ENCODE measurements around the gene XAB2.
"Not testable (repeated sequence)": the region's sequence is repeated elsewhere in the genome, so short reads cannot be mapped to it uniquely, and the experiment has no call there.

XAB2 gene

DNA sequence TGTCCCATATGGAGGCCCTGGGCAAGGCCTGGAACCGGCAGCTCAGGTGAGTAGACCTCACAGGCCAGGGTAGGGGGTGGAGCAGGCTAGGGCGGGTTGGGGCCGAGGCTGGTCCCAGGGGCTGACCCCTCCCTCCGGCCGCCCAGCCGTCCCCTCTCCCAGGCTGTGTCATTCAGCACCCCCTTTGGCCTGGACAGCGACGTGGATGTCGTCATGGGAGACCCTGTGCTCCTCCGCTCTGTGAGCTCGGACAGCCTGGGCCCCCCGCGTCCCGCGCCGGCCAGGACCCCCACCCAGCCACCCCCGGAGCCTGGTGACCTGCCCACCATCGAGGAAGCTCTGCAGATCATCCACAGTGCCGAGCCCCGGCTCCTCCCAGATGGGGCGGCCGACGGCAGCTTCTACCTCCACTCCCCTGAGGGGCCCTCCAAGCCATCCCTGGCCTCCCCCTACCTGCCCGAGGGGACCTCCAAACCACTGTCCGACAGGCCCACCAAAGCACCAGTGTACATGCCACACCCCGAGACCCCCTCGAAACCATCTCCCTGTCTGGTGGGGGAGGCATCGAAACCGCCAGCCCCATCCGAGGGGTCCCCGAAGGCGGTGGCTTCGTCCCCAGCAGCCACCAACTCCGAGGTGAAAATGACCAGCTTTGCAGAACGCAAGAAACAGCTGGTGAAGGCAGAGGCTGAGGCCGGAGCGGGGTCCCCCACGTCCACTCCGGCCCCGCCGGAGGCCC, 17.6 kb downstream of the XAB2 start:
- DNase-seq: no peak

DNA sequence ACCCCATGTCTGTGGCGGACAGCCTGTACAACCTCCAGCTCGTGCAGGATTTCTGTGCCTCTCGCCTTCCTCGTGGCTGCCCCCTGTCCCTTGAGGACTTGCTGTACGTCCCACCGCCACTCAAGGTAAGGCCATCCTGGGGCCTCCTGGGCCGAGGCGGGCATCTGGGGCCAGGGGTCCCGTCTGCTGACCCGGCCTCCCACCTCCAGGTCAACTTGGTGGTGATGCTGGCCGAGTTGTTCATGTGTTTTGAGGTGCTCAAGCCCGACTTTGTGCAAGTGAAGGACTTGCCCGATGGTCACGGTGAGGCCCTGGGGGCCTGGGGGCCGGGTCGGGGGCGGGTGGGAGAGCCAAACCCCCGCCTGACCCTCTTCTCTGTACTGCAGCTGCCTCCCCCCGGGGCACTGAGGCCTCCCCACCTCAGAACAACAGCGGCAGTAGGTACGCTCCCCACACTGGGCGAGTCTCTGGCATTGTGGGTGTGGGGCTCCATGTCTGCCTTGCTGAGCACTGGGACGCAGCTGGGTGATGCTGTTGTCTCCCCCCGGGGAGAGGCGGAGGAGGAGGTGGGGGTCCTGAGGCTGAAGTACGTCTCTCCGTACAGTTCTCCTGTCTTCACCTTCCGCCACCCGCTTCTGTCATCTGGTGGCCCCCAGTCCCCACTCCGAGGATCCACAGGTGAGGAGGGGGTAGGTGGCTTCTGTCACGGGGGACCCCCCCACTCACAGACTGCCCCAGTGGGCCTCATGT, 18.7 kb downstream of the XAB2 start:
- no peak for DNase-seq

DNA sequence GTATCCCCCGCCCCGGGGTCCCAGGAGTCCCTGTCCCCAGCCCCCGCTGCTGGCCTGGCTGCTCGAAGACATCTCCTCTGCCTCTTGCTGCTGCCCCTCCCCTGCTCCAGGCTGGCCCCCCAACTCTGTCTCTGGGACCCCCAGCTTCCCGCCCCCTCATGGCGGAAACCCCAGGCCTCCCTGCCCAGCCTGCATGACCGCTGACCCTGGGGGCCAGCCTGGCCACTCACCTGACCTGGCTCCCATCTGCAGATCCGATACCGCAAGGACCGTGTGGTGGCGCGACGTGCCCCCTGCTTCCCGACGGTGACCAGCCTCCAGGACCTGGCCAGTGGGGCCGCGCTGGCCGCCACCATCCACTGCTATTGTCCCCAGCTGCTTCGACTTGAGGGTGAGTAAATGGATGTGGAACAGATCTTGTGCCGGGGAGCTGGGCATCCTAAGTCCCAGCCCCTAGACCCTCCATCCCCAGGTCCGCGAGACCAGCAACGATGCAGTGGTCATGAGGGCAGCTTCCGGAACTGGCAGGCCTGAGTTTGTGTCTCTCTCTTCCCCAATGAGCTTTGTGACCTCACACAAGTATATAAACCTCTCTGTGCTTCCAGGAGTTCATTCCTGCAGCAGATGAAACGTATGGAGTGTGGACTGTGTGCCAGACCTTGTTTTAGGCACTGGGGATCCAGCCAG, 21.3 kb downstream of the XAB2 start:
- no peak for DNase-seq

DNA sequence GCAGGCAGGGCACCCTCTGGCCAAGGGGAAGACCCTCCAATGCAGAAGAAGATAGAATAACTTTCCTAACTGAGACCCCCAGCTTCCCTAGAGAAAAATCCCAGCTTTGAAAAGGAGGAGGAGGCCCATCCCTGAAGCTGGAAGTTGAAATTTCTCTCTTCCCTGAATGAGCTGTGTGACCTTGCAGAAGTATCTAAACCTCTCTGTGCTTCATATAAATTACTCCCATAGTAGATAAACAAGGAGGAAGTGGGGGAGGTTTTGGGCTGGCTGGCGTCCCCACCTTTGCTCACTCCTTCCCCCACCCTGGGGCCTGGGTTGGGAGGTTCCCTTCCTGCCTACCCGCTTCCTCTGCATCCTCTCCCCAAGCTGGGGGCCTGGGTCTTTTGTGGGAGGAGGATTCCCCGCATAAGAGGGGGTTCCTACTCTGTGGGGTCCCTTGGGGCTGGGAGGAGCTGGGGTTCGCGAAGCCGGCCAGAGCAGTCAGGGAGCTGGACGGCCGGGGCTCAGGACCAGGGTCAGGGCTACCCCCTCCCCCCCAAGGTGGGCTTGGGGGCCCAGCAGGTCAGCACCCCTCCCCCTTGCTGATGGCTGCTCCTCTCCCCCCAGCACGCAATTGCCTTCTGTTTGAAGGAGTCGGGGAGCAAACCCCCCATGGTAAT, 22.0 kb downstream of the XAB2 start:
- no peak for DNase-seq

DNA sequence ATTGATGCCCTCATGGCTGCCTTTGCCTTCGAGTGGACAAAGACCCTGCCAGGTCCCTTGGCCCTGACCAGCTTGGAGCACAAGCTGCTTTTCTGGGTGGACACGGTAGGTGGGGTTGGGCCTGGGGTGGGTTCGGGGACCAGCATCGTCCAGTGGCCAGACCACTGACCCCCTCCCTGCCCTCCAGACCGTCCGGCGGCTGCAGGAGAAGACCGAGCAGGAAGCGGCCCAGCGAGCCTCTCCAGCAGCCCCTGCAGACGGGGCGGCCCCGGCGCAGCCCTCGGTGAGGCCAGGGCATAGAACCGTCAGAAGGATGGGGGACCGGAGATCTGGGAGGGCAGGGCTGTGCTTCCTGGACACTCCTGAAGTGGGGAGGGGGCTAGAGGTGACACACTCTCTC, 23.1 kb downstream of the XAB2 start:
- DNase-seq: no peak

DNA sequence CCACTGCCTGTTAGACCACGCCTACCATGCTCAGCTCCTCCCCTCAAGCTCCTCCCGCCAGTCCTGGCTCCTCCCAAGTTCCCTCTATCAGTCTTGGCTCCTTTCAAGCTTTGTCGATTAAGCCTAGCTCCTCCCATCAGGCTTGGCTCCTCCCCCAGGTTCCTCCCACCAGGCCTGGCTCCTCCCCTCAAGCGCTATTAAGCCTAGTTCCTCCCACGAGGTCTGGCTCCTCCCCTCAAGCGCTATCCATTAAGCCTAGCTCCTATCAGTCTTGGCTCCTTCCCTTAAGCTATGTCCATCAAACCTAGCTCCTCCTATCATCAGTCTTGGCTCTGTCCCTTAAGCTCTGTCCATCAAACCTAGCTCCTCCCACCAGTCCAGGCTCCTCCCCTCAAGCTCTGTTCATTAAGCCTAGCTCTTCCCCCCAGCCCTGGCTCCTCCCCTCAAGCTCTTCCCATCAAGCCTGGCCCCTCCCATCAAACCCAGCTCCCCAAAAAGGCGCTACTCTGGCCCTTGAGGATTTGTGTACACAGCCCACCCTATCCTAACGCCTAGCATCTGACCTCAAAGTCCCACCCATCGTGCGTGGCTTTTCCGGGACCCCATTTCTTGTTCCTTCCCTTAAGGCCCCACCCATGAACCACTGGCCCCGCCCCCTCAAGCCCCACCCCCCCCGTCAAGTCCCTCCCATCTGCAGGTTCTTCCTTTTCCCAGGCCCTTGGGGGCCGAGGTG, 23.7 kb downstream of the XAB2 start:
- DNase-seq: no peak

DNA sequence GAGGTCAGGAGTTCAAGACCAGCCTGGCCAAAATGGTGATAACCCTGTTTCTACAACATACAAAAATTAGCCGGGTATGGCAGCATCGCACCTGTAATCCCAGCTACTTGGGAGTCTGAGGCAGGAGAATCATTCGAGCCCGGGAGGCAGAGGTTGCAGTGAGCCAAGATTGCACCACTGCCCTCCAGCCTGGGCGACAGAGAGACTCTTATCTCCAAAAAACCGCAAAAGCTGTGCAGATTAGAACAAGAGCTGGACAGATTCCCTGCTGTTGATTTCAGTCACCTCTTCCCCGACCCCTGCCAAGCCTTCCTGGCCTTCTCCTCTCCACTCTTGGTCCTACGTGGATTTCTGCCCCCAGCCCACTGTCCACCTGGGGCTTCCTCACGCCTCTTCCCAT, 25.4 kb downstream of the XAB2 start:
- no peak for DNase-seq

DNA sequence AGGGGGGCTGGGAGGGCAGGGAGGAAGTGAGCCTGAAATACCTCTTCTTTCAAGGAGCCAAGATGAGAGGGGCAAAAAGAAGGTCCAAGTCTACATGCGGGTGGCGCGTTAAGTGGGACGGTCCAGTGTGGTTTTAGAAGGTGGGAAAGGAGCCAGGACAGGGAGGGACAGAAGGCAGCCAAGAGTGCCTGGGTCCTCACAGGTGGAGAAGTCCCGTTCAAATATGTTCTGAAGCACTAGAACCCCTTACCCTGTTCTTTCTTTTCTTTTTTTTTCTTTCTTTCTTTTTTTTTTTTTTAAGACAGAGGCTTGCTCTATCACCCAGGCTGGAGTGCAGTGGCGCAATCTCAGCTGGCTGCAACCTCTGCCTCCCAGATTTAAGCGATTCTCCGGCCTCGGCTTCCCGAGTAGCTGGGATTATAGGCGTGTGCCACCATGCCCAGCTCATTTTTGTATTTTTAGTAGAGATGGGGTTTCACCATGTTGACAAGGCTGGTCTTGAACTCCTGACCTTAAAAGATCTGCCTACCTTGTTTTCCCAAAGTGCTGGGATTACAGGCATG, 26.3 kb downstream of the XAB2 start:
- no peak for DNase-seq

DNA sequence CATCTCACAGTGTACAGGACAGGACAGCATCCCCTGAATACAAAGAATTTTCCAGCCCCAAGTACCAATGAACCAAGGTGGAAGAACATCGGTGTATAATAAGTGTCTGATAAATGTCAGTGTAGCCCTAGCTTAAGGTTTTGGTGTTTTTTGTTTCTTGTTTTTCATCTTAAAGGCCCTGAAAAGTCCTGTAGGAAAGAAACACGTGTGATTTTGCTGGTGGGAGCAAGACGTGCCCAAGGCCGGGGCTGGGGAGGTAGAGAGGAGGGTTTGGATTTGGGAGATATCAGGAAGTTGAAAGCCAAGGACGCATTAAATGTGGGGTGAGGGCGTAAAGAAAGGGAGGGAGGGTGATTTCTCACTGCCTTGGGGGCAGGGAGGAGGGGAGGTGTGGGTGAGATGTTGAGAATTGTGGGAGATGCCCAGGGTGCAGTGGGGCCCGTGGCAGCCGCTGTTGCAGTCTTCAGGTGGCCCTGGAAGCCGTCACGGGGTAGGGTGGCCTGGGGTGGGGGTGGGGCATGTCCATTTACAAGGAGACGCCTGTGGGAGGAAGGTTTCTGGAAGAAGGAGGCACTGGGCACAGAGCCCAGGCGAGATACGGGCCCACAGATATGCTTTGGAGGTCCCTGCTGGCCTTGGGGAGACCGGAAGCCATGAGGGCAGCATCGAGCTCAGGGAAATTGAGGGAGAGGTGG, 27.0 kb downstream of the XAB2 start:
- DNase-seq: no peak

DNA sequence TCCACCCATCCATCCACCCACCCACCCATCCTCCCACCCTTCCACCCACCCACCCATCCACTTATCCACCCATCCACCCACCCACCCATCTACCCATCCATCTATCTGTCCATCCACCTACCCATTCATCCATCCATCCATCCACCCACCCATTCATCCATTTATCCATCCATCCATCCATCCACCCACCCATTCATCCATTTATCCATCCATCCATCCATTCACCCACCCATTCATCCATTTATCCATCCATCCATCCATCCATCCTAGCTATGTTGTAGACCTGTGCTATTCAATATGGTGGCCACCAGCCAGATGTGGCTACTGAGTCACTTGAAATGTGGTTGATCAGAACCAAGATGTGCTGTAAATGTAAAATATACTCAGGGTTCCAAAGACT, 28.6 kb downstream of the XAB2 start:
- no peak for DNase-seq

DNA sequence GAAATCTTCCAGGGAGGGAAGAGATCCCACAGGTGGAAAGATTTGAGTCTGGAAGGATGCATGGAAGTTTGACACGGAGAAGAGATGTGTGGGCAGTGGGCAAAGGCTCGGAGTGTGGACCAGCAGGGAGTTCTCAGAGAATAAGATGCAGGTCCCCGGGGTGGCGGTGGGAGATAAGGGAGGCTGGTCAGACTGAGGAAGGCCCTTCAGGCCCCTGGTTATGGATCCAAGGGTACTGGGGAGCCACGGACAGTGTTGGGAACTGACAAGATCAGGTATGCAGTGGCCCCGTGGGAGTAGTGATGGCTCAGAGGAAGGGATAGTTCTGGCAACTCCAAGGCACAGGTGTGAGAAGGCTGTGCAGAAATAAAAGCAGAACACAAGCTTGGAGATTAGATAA, 31.2 kb downstream of the XAB2 start:
- DNase-seq: no peak

DNA sequence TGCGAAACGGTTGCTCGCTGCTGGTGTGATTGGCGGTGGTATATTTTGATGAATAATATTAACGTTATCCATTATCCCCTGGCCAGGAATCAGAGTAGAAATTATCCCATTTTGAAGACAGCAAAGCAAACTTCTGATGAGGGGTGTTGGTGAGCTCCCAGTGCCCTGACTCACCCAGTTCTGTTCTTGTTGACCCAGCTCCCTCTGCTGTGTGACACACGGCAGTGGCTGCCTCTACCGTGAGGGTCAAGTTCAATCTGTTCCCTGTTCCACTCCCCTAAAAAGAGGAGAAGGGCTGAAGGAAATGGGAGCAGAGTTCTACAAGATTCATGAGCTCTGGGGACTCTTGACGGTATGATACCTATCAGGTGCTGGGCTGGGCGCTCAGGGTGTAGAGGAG, 31.7 kb downstream of the XAB2 start:
- no peak for DNase-seq

DNA sequence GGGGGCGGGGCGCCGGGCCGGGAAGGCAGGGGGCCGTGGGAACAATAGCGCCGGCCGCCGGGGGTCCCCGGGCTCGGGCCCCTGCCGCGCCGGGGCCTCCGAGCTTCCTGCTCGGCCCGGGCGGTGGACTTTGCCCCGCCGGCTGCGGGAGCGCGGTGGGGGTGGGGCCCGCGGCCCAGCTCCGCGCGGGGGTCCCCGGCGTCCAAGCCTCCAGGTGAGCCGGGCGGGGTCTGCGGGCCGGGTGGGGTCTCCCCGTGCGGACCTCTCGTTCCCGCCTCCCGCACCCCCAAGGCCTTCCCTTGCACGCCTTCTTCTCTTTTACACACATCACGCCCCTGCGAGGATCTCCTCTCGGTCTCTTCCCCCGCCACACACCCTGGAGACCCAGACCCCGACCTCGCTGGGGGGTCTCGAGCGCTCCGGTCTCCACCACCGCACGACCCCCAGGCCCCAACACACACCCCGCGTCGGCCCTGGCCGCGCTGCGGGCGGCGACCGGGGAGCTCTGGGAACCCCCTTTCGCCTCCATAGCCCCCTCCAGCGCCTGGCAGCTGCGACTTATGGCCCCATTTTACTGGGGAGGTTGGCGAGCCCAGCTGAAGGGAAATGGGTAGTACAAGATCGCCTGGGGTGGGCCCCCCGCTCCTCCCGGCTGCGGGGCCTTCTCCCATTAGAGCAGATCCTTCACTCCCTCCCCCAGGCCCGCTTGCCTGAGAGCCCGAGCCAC, 33.0 kb downstream of the XAB2 start:
- DNase-seq: no peak

DNA sequence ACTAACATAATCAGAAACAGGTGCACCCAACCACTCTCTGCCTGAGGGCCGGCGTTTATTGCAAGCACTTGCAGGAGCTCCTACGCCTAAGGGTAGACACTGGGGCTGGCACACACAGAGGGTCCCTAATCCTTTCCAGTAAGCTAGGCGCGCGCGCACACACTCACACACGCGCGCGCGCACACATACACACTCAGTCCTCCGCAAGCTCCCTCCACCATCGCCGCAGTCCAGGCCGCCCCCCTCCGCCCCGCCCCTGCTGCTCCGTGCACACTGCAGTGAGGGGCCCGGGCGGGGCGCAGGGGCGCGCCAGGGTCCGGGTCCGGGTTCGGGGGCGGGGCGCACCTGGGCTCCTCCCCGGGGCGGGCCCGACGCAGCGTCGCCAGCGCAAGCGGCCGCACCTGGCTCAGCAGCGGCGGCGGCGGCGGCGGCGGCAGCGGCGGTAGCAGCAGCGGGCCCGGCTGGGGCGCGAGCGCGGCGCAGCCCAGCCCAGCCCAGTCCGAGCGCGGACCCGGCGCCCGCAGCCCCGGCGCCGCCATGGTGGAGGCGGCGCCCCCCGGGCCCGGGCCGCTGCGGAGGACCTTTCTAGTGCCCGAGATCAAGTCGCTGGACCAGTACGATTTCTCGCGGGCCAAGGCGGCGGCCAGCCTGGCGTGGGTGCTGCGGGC, 33.7 kb downstream of the XAB2 start, which contains the start of gene CAMSAP3:
CAMSAP3 (plus strand) TSS at position 398 of the 668 bp plus-strand sequence; CDS start at position 538, 140 bp downstream.
- peak; percentile 51 for DNase-seq

DNA sequence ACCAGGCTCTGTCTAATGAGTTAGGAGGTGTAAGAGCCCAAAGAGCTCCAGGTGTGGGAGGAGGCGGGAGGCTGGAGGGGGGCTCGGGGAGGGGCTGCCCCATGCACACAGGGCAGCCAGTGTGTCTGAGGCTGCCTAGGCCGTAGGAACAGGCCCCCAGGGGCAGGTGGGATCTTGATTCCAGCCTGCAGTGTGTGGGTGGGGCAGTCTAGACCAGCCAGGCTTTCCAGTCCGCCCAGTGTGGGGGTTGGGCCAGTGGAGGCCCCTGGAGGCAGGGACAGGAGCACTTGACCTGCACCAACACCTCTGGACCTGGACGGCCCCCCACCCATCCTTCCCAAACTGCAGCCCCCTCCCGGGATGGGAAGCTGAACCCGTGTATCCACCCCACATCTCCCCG, 39.1 kb downstream of the XAB2 start:
- DNase-seq: no peak

DNA sequence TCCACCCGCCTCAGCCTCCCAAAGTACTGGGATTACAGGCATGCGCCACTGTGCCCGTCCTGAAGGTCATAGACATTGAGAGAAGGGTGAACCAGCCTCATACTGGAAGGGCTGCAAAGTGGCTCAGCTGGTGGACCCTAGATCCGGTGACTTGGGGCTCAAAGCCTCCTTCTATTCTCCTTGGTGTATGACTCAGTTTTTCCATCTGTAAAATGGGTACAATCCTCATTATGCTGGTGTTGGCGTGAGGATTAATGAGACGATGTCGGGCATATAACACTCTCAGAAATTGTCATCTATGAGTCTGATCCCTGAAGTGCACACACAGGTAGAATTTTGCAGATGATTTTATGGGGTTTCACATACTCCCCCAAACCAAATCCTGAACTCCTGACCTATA, 39.5 kb downstream of the XAB2 start:
- no peak for DNase-seq

DNA sequence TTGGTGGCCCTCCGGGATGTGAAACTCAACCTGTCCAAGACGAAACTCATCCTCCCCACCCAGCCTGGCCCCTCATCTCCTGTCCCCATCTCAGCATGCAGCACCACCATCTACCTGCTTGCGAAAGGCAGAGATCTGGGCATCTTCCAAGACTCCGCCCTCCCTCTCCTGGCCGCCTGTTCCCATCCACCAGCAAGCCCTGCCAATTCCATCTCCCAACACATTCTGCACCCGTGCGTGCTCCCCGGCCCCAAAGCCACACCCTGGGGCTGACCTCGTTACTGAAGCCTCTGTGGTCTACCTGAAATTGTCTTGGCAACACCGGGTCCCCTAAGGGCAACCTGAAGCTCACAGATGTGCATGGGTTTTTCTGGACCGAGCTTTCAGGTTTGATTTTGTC, 46.9 kb downstream of the XAB2 start:
- no peak for DNase-seq

DNA sequence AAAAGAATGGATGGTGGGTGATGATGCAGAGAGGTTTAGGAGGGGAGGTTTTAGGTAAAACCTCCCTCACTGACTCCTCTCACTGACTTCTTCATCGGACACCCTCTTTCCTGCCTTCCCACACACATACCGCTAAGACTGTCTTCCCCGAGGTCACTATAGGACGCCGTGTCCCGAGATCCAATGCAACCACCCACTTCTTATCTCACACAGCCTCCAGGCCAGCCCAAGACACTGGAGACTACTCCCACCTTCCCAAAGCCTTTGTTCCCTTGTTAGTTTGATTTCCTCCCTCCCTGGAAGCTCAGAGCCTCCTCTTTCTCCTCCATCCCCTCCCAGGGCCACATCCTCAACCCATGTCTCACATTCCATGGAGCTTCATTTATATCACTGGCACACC, 50.2 kb downstream of the XAB2 start:
- DNase-seq: no peak

DNA sequence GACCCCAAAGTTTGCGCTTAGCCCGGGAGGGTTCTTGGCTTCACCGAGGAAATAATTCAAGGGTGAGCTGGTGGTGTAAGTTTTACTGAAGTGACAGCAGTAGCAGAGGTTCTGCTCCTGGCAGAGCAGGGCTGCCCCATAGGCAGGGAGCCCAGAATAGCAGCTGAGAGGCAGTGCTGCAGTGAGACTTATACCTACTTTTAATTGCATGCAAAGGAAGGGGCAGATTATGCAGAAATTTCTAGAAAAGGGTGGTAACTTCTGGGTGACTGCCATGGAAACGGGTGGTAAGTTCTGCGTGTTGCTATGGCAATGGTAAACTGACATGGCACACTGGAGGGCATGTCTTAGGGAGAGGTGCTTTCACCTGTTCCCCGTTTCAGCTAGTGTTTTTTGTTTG, 51.2 kb downstream of the XAB2 start:
- DNase-seq: no peak

DNA sequence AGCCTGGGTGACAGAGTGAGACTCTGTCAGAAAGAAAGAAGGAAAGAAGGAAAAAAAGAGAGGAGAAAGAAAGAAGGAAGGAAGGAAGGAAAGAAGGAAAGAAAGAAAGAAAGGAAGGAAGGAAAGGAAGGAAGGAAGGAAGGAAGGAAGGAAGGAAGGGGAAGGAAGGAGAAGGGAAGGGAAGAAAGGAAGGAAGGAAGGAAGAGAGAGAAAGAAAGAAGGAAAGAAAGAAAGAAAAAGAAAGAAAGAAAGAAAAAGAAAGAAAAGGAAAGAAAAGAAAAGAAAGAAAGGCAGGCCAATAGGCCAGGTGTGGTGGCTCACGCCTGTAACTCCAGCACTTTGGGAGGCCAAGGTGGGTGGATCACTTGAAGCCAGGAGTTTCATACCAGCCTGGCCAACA, 51.9 kb downstream of the XAB2 start:
- DNase-seq: not testable (repeated sequence)

Data from CD4-positive, alpha-beta T cell treated with Interleukin-6 for 4 hours (primary cell).